Large intestine (tissue), 3 donors: ENCODE data around the gene BUD31. TPM values are rescaled to one million over a fixed set of nuclear protein-coding genes. Genes with fewer than 3 reads are reported as not detected.
"Not testable (repeated sequence)": the region's sequence is repeated elsewhere in the genome, so short reads cannot be mapped to it uniquely, and the experiment has no call there.

Source experiments
- DNase-seq, 2 donors: peaks; one replicate each; pipeline versions ENCODE4 v3.0.0 to v3.0.0-alpha.2; 2013
- H3K27ac ChIP-seq: one replicate; pipeline ENCODE4 v1.5.1; 2013; ENCODE audit warnings: low read length
- H3K27me3 ChIP-seq: 2 replicates; pipeline ENCODE4 v1.6.1; 2013; ENCODE audit warnings: low read length; ENCODE audit not compliant: control insufficient read depth, insufficient read depth
- H3K36me3 ChIP-seq: 2 replicates; pipeline ENCODE4 v1.6.1; 2013; ENCODE audit warnings: low read length; ENCODE audit not compliant: control insufficient read depth, insufficient read depth
- H3K4me1 ChIP-seq: one replicate; pipeline ENCODE4 v1.6.1; 2013; ENCODE audit warnings: low read length; ENCODE audit not compliant: control insufficient read depth, insufficient read depth
- H3K4me3 ChIP-seq: one replicate; pipeline ENCODE4 v1.5.1; 2013; ENCODE audit warnings: low read length
- H3K9me3 ChIP-seq: one replicate; pipeline ENCODE4 v1.6.1; 2013; ENCODE audit warnings: mild to moderate bottlenecking, low read depth, low read length, moderate library complexity; ENCODE audit not compliant: control insufficient read depth
- WGBS: methylation state at CpG from one replicate; pipeline ENCODE4 v1.1.5; 2013; ENCODE audit warnings: low lambda C conversion rate; ENCODE audit not compliant: insufficient coverage; 5-methylcytosine and 5-hydroxymethylcytosine counted together
- polyA plus RNA-seq: library from polyadenylated mRNA; unstranded; fragments of 120-200 nt; gene quantifications from one replicate; pipeline ENCODE4 v1.2.1, GENCODE V29; 2013

Gene BUD31
- polyA plus RNA-seq, 1 donor = 72.8 TPM

- no CpG with 5 or more reads among the region's 9 CpGs for WGBS
- no peak for DNase-seq
- Histone ChIP-seq H3K4me1 (no peaks in the 10 kb centered on the region), H3K27ac (no peak overlapping the region), H3K4me3 (no peak overlapping the region), H3K9me3 (no peaks in the 10 kb centered on the region), H3K27me3 (no peaks in the 10 kb centered on the region), H3K36me3 (peaks cover 30% of the 10 kb centered on the region)
These were observed 38.9 kb upstream of the BUD31 start for GRCh38 chr7:99369767-99370391.

- Histone ChIP-seq H3K27ac (no peak overlapping the region), H3K36me3 (peaks cover 17% of the 10 kb centered on the region)
- DNase-seq = no peak
These were observed 37.3 kb upstream of the BUD31 start for GRCh38 chr7:99371376-99371920.

GRCh38 chr7:99372275-99373090 lies 36.3 kb upstream of the BUD31 start:
- peak overlapping the region; percentile 26 for H3K4me3 ChIP-seq

More at GRCh38 chr7:99371376-99371920, 37.3 kb upstream of the BUD31 start:
- H3K27me3 ChIP-seq = no peaks in the 10 kb centered on the region
- H3K4me1 ChIP-seq = peaks cover 7% of the 10 kb centered on the region
- H3K4me3 ChIP-seq = no peak overlapping the region
- WGBS = 100% methylated on average over 1 of the region's 11 CpGs
- H3K9me3 ChIP-seq = no peaks in the 10 kb centered on the region

DNA sequence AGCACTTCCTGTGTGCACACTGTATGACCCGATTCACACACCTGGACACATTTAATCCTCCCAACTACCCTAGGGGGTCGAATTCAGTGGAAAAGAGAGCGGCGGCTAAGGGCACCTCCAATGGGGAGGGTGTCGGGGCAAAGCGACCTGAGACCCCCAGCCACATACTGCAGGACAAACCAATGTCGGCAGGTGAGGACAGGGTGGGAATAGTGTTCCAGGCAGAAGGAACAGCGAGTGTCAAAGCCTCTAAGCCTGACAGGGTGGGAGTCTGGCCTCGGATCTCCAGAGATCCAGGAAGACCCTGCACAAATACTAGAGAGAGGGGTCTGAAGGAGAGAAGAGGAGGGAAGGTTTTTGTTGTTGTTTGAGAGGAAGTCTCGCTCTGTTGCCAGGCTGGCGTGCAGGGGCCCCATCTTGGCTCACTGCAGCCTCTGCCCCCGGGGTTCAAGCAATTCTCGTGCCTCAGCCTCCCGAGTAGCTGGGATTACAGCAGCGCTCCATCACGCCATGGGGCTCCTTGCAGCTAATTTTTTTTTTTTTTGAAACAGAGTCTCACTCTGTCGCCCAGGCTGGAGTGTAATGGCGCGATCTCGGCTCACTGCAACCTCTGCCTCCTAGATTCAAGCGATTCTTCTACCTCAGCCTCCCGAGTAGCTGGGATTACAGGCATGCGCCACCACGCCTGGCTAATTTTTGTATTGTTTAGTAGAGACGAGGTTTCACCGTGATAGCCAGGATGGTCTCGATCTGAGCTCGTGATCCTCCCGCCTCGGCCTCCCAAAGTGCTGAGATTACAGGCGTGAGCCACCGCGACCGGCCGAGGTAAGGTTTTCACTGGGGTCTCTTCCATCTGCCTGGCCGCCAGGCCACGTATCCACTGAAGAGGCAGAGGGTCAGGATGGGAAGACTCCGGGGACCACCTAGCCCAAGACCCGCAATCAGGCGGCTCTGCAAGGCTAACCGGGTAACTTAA lies 35.4 kb upstream of the BUD31 start:
- Histone ChIP-seq H3K27ac (no peak overlapping the region), H3K4me1 (peaks cover 7% of the 10 kb centered on the region), H3K27me3 (no peaks in the 10 kb centered on the region), H3K4me3 (peak overlapping the region; percentile 59), H3K9me3 (no peaks in the 10 kb centered on the region), H3K36me3 (peaks cover 13% of the 10 kb centered on the region)
- no peak for DNase-seq
- 100% methylated on average over 2 of the region's 41 CpGs for WGBS

More at GRCh38 chr7:99372275-99373090, 36.3 kb upstream of the BUD31 start:
- Histone ChIP-seq H3K27me3 (no peaks in the 10 kb centered on the region), H3K4me1 (peaks cover 7% of the 10 kb centered on the region), H3K27ac (peak overlapping the region; percentile 17), H3K36me3 (peaks cover 8% of the 10 kb centered on the region), H3K9me3 (no peaks in the 10 kb centered on the region)
- WGBS = no CpG with 5 or more reads among the region's 21 CpGs
- DNase-seq = peak; percentile 44 to 76

- no CpG with 5 or more reads among the region's 95 CpGs for WGBS
- Histone ChIP-seq H3K36me3 (peaks cover 7% of the 10 kb centered on the region), H3K4me3 (peak within 1 kb of the TSS; percentile 59), H3K27ac (peak within 1 kb of the TSS; percentile 88), H3K9me3 (no peaks in the 10 kb centered on the region), H3K4me1 (peaks cover 7% of the 10 kb centered on the region), H3K27me3 (no peaks in the 10 kb centered on the region)
- peak; percentile 64 to 73 for DNase-seq
These were observed 34.4 kb upstream of the BUD31 start, which contains the start of gene ARPC1B for GRCh38 chr7:99374111-99375064. TSS of gene ARPC1B (plus strand) at chr7:99374730. CDS start at chr7:99385715, 10,985 bp downstream.

- Histone ChIP-seq H3K9me3 (no peaks in the 10 kb centered on the region), H3K4me1 (peaks cover 9% of the 10 kb centered on the region), H3K36me3 (peaks cover 6% of the 10 kb centered on the region), H3K27me3 (no peaks in the 10 kb centered on the region), H3K27ac (peak overlapping the region; percentile 88), H3K4me3 (peak overlapping the region; percentile 59)
- peak; percentile 65 to 88 for DNase-seq
- WGBS = no CpG with 5 or more reads among the region's 58 CpGs
These were observed 33.5 kb upstream of the BUD31 start for GRCh38 chr7:99375070-99375807.

DNA sequence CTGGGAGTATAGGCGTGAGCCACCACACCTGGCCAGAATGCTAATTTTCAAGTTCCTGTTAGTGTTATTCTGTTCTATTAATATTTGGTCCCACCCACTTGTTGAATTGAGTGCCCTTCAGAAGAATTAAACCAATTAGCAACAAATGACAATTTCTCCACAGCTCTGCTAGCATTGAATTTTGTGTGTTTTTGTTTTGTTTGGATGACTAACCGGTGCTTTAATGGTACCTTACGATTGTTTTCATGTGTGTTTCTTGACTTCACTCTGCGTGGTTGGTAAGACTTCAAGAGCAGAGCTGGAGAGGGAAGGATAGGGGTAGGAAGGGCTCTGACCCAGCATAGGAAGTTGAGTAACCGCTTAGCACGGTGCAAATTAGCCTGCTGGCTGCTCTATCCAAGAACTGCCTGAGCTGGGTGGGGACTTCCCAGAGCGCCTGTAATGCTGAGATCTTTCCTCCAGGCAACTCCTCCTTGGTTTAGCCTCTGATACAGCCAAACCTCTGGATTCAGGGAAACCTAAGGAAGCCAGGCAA lies 29.7 kb upstream of the BUD31 start:
- no peaks in the 10 kb centered on the region for H3K27me3 ChIP-seq
- H3K4me1 ChIP-seq = peaks cover 11% of the 10 kb centered on the region
- peaks cover 6% of the 10 kb centered on the region for H3K36me3 ChIP-seq
- WGBS = no CpG with 5 or more reads among the region's 7 CpGs
- peak overlapping the region; percentile 16 for H3K27ac ChIP-seq
- no peaks in the 10 kb centered on the region for H3K9me3 ChIP-seq
- peak in 1 of 2 donors; percentile 23 for DNase-seq
- H3K4me3 ChIP-seq = no peak overlapping the region

DNA sequence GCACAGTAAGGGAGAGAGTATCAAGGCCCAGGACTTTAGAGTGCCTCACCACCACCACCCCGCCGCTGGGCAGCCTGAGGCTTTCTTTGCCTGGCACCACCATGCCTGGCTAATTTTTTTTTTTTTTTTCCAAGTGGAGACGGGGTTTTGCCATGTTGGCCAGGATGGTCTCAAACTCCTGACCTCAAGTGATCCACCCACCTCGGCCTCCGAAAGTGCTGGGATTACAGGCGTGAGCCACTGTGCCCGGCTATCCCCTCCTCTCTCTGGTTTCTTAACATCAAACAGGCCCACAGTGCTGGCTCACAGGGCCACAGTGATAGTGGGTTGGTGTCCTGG lies 29.1 kb upstream of the BUD31 start:
- Histone ChIP-seq H3K27ac (peak overlapping the region; percentile 16), H3K4me1 (peaks cover 11% of the 10 kb centered on the region)
- not testable (repeated sequence) for H3K27me3 ChIP-seq, H3K36me3 ChIP-seq, DNase-seq, H3K9me3 ChIP-seq, H3K4me3 ChIP-seq
- WGBS = no CpG with 5 or more reads among the region's 7 CpGs
